Inflammatory macrophage treated with lipopolysaccharide for 1 hour (primary cell): ENCODE data around the gene LTO1.

Source experiments
- DNase-seq, 2 donors: peaks; one replicate each; pipeline ENCODE4 v3.0.0-alpha.2; 2020 to 2022

LTO1 gene

DNA sequence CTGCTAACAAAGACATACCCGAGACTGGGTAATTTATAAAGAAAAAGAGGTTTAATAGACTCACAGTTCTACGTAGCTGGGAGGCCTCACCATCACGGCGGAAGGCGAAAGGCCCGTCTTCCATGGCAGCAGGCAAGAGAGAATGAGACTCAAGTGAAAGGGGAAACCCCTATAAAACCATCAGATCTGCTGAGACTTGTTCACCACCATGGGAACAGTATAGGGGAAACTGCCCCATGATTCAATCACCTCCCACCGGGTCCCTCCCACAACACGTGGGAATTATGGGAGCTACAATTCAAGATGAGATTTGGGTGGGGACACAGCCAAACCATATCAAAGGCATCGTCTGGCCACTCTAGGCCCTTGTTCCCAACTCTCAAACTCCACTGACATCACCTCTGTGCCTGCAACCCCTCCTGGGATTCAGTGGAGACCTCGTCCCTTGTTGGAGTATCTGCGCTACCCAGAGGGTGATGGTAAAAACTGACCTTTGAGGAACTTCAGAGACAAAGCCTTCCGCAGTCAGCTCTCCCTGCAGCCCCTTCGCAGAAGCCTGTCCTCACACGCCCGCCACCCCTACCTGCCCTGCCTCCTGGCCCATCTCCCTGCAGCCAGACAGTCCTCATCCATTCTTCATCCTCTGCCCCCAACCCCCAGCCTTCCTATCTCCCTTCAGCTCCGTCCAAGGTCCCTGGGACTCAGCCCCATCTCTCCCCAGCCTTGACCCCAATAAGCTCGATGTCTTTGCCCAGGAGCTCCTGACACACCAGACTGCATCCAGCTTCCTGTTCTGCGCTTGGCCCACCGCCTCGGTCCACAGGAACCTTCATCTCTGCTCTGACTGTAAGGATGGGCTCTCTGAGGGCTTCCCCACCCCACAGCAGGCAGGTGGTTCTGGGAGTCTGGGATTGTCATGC lies 18.4 kb downstream of the LTO1 start:
- DNase-seq = no peak

DNA sequence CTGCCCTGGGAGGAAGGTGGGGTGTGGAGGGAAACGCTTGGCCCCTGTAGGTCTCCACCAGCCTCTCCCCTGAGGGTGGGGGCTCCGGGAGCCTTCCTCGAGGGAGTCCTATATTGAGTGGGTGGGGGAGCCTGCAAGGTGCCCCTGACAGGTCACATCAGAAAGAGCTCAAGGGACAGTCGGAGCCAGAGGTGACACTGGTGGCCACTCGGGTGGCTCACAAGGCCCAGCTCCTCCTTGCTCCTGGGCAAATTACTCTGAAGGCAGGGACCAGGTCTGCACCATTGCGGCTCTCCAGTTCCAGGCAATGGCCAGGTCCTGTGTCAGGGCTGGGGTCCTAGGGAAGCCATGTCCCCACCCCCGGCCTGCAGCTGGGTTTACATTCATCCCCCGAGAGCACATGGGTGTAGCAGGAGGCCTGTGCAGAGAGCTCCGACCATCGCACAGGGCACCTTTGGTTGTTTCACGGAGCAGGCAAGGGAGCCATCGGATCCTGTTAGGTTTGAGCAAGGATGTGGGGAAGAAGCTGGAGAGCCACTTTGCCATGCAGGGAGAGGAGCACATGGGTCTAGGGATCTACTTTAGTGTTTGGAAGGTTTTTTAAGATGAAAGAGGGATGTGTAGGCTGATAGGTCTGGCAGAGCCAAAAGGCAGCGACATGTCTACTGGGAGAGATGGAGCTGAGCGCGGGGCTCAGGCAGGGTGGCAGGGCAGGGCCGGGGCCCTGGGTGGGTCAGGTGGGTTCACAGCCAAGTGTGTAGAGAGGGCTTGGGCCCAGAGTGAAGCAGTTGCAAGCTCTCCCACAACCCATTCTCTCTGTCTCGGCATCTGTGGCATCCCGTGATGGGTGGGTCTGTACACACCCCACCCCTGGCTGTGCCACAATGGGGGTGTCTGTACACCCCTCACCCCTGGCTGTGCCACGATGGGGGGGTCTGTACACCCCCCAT lies 19.4 kb downstream of the LTO1 start:
- no peak for DNase-seq

DNA sequence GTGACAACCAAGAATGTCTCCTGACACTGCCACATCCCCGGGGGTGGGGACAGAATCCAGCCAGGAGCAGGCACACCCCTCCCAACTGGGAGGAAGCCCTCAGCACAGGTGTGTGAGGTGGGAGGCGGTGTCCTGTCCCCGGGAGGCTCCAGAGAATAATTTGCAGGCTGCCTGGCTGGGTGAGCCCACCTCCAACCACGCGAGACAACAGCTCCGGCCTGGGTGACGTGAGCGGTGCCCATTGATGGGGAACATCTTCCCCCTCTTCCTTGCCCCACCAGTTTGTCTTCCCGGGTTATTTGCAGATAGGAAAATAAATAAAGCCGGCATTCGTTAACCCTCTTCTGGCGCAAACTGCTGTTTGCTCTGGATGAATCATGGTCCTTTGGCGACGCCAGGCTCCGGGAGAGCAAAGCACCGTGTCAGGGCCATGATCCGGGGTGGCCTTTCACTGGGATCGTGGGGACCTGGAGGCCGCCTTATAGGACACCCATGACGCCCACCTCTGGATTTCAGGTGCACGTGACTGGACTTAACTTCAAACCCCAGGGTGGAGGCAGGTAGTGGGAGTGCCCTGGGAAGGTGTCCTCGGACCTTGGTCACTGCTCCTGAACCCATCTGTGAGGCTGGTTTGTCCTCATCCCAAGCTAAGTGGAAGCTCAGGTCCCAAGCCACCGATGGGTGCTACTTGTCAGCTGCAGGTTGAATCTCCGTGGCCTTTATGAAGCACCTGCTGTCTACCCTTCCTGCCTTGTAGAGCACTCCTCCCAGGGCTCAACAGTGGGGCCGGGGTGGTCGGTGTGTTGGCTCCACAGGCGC lies 20.3 kb downstream of the LTO1 start:
- DNase-seq = no peak

DNA sequence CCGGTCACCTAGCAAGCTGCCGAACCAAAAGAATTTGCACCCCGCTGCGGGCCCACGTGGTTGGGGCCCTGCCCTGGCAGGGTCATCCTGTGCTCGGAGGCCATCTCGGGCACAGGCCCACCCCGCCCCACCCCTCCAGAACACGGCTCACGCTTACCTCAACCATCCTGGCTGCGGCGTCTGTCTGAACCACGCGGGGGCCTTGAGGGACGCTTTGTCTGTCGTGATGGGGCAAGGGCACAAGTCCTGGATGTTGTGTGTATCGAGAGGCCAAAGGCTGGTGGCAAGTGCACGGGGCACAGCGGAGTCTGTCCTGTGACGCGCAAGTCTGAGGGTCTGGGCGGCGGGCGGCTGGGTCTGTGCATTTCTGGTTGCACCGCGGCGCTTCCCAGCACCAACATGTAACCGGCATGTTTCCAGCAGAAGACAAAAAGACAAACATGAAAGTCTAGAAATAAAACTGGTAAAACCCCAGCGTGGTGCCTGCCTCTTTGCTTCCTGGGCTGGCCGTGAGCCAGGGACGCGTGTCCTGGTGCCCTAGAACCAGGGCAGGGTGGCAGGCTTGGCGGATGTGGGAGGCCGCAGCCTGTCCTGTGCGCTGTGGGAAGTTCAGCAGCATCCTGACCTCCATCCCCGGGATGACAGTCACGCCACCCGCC lies 21.0 kb downstream of the LTO1 start:
- DNase-seq = no peak

DNA sequence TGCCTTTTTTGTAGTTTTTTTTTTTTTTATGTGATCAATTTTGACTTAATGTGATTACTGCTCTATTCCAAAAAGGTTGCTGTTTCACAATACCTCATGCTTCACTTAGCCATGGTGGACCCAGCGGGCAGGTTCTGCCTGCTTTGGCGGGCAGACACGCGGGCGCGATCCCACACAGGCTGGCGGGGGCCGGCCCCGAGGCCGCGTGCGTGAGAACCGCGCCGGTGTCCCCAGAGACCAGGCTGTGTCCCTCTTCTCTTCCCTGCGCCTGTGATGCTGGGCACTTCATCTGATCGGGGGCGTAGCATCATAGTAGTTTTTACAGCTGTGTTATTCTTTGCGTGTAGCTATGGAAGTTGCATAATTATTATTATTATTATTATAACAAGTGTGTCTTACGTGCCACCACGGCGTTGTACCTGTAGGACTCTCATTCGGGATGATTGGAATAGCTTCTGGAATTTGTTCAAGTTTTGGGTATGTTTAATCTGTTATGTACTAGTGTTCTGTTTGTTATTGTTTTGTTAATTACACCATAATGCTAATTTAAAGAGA lies 21.7 kb downstream of the LTO1 start:
- DNase-seq = no peak

DNA sequence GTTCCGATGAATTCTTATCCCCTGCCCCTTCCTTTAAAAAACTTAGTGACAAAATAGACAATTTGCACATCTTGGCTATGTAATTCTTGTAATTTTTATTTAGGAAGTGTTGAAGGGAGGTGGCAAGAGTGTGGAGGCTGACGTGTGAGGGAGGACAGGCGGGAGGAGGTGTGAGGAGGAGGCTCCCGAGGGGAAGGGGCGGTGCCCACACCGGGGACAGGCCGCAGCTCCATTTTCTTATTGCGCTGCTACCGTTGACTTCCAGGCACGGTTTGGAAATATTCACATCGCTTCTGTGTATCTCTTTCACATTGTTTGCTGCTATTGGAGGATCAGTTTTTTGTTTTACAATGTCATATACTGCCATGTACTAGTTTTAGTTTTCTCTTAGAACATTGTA lies 22.2 kb downstream of the LTO1 start:
- no peak for DNase-seq

DNA sequence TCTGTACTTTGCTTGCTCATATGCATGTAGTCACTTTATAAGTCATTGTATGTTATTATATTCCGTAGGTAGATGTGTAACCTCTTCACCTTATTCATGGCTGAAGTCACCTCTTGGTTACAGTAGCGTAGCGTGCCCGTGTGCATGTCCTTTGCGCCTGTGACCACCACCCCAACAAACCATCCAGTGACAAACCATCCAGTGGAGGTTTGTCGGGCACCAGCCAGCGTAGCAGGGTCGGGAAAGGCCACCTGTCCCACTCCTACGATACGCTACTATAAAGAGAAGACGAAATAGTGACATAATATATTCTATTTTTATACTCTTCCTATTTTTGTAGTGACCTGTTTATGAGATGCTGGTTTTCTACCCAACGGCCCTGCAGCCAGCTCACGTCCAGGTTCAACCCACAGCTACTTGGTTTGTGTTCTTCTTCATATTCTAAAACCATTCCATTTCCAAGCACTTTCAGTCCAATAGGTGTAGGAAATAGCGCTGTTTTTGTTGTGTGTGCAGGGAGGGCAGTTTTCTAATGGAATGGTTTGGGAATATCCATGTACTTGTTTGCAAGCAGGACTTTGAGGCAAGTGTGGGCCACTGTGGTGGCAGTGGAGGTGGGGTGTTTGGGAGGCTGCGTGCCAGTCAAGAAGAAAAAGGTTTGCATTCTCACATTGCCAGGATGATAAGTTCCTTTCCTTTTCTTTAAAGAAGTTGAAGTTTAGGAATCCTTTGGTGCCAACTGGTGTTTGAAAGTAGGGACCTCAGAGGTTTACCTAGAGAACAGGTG lies 23.1 kb downstream of the LTO1 start:
- no peak for DNase-seq

DNA sequence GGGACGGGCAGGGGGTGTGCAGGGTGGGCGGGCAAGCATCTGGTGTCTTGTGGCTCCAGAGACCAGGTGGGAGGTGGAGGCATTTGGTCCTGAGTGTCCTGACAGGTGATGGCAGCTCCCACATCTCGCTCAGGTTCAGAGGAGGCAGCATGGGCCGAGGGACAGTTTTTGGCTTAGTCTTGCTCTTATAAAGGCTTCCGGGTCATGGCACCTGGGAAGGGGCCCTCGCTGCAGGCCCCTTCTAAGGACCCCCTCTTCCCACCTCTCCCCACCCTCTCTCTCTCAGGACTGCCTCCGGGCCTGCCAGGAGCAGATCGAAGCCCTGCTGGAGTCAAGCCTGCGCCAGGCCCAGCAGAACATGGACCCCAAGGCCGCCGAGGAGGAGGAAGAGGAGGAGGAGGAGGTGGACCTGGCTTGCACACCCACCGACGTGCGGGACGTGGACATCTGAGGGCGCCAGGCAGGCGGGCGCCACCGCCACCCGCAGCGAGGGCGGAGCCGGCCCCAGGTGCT lies 24.3 kb downstream of the LTO1 start:
- DNase-seq = no peak

DNA sequence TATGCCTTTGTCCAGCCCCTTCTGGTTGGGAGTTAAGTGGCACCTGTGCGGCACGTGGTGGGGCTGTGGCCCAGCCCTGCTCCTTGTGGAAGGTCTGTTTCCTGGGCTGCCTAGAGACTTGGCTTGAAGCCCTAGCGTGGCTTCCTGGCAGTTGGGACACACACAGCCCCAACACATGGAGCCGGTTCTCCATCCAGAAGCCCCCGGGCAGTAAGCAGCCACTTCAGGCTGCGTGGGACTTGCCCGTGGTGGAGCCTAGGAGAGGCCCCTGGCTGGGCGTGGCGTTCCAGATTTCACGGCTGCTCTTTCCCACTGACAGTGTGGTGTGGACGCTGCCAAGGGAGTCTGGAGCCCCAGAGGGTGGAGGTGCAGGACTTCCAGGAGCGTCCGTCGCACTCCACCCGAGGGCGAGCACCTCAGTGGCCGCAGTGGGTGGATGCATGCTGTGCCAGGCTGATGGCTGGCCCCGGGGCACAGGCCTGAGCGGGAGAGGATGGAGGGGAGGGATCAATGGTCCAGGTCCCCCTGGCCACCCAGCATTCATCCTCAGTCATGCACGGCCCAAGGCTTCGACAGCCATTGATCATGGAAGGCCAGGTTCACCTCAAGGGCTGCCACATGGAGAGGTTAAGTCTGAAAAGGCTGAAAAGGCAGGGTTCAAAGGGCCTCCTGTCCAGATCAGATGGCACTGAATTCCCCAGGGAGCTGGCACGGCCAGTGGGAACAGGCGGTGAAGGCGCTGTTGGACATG lies 24.9 kb downstream of the LTO1 start:
- DNase-seq = no peak

DNA sequence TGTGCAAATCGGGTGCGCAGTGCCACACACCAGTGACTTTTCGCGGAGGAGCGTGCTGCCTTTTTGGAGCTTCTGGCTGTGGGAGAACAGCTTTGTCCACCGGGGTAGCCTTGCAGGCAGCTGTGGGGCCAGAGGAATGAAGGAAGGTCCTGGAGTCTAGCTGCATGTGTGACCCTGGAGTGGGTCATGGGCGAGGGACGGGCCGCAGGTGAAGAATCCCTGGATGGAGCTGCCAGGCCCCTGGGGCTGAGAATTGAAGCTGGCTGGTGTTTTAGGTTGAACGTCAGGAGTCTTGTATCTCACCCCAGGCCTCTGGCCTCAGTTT lies 25.6 kb downstream of the LTO1 start:
- DNase-seq = no peak

DNA sequence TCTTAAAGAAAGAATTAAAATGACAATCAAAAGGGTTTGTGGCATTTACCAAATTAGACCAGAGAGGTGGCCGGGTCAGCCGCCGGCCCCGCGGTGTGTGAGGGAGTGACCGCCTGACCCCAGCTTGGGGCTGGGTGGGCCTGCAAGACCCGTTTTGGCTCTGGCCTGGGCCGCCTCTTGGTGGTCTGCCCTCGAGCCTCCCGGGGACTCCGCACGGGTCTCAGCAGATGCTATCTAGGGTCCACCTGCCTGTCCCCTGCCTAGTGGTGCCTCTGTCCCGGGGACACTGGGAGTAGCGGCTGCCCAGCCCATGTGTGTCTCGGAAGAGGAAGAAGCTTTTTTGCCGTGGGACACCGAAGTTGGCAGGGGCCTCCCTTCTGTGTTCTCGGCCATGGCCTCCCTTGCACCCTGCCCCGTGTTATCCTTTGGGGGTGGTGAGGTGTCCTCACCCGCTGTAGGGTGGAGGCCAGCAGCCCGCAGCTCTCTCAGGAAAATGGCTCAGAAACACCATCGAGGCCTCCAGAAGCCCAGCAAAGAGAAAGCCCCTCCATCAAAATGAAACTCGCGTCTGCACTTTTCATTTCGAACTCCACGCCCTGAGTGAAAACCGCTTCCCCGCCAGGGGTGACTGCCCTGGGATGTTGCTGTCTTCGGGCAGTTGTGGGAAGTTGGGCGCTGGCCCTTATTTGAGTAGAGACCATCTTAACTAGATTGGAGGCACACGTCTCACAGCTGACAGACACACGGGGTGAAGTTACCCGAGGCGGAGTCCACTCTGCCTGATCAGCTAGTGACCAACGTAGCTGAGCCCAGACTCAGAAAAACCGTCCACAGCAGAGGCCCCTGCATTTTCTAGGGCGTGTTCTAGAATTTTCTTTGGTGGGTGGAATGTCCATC lies 26.2 kb downstream of the LTO1 start:
- no peak for DNase-seq

DNA sequence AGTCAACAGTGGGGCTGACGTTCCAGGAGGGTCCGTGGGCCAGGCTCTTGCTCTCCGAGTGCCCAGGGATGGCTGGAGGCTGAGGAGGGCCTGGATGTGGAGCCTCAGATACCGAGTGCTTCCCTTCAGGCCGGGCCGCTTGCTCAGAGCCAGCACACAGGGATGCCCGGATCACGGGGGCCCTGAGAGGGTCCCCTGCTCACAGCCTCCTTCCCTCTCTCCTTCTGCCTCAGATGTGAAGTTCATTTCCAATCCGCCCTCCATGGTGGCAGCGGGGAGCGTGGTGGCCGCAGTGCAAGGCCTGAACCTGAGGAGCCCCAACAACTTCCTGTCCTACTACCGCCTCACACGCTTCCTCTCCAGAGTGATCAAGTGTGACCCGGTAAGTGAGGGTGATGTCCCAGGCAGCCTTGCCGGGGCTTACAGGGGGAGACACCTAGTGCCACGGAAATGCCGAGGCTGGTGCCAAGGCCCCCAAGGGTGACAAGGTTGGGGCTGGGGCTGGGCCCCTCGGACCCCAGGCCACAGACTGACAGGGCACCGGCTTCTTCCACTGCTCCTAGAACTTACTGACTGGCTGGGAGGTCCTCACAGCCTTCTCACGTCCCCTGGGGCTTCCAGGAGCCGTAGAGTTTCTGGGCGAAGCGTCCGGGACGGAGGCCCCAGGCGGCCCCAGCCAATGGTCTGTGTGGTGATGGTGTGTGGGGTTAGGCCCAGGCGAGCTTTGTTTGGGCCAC lies 27.2 kb downstream of the LTO1 start:
- no peak for DNase-seq

DNA sequence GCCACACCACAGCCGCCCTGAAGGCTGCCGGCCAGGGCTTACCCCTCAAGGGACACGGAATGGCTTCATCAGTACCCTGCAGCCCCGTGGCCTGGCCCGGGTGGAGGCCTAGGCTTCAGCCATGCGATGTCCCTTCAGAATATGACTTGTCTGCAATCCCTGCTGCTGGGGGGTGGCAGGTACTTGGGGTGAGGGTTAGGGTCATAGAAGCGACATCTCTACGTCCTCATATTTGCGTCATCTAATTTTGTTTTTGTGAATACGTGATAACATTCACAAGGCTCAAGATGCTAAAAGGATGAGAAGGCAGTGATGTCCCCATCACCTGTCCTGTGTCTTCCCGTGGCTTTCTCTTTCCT lies 27.8 kb downstream of the LTO1 start:
- no peak for DNase-seq

DNA sequence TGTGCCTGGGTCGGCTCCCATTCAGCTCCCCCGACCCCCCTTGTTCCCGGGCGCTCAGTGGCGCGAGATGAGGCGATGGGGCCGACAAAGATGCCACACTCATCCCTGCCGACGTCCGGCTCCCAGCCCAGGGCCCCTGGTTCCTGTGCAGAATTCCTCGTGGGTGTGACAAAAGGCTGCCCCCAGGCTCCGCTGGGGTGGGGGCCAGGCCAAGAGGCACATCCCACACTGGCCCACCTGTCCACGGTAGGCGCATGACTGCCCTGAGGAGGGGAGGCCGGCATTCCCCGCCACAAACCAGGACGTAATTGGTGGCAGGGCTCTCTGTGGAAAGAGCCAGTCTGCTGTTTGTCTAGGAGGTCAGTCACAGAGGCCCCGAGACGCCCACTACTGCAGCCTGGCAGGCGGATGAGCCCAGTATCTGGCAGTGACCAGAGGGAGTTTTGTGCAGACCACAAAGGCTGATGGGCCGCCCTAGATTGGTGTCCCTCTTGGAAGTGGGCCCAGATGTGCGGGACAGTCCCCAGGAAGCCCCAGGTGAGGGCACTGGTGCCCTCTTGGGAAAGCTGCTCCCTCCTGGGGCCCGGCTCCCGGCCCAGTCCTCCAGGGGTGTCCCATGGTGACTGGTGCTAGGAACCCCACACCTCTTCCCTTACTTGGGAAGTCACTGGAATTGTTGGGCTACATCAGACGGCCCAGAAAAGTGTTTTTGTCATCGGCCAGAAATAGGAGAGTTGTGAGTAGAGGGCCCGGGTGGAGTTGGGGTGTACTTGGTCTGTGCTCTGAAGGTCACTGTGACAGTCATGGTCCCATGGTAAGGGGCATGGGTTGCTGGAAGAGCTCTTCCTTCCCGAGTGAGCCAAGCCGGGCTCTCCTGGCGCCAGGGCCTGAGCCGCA lies 28.4 kb downstream of the LTO1 start:
- no peak for DNase-seq

DNA sequence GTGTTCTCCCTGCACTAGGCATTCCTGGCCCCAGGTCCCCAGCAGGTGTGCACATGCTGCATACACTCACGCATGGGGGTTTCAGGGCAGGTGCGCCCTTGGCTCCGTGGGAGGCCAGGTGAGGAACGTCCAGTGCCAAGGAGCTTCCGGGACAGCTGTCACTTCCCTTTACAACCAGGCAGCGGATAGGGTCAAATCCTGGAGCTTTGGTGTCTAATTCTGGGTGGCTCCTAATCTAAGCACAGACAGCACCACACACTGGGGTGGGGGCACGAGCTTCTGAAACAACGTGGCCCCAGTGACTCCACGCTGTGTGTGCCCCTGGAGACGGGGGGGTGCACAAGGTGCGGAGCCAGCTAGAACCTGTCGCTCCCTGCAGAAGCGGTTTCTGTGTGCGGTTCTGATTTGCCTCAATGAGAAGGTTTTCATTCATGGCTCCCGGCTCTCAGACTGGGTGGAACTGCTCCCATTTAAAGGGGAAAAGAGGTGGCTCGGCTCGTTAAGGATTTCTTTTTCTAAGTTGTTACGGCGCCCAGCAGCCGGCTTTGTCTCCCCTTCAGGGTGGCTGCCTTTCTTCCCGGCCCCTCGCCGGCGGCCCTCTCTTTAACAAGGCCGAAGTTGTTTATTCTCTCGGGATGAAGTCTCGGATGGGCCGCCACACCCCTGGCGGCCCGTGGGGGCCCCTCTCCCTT lies 29.2 kb downstream of the LTO1 start:
- no peak for DNase-seq

DNA sequence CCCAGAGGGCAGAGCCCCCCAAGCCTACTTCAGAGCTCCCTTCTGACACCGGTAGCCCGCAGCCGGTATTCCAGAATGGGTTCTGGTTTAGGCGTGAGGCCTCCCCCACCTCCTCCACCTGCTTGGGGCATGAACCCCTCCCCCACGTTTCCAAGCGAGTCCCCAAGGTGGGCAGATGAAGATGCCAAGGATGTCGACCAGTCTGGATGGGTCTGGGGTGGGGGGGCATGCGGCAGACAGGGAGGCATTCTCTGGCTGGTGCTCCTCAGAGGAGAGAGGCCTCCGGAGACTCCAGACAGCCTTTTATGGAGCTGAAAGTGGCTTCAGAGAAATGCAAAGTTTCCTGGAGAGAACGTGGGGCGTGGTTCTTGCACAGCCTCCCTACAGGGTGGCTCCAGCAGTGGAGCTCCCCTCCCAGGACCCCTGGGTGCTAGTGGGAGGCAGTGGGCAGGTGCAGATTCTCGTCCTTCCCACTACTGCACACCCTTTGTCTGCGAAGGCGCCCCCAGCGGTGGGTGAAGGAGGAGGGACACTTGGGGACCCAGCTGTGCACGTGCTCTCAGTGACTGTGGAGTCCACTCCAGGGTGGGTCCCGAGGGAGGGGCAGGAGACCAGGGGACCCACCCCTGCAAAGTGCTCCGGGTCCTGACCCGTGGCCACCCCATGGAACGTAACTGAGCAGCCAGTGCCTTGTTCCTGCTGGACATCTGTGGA lies 30.0 kb downstream of the LTO1 start:
- DNase-seq = no peak
